PC-9 (cell line): Measurements from ENCODE around the gene SRP14. TPM values are rescaled to one million over a fixed set of nuclear protein-coding genes. Genes with fewer than 3 reads are reported as not detected.
A peak's percentile ranks its signal among the peaks of the same experiment; 100 is the strongest.

Experiments
- BruUV-seq: library from RNA; stranded (reverse); fragments of 400-500 nt; replicated peaks from 2 replicates; lab custom pipeline; 2021; lab: Mats Ljungman, UMichigan
- CTCF ChIA-PET: fragments of 300-600 bp; sonication (Branson Sonifier 250); formaldehyde crosslinking; loops from one replicate; lab custom pipeline; 2022; ENCODE audit warnings: antibody characterized with exemption; lab: Charles Lee
- POLR2A ChIA-PET: fragments of 300-600 bp; sonication (Branson Sonifier 250); formaldehyde crosslinking; loops from one replicate; lab custom pipeline; 2022; ENCODE audit warnings: antibody characterized with exemption; ENCODE audit not compliant: unreplicated experiment; lab: Charles Lee
- DNase-seq, 2 experiments: peaks; one replicate each; pipeline versions ENCODE4 v3.0.0 to v3.0.0-alpha.2; 2015 to 2022; ENCODE audit warnings: mixed read lengths in 1 of 2
- H2AFZ ChIP-seq: fragments of 200-600 bp; sonication (generic); 2 replicates; pipeline ENCODE4 v1.8.1; 2017; ENCODE audit warnings: antibody characterized with exemption
- H3F3A ChIP-seq: fragments of 200-600 bp; sonication (generic); 2 replicates; pipeline ENCODE4 v1.8.1; 2017; ENCODE audit warnings: antibody characterized with exemption, mild to moderate bottlenecking, low read depth; ENCODE audit not compliant: insufficient read depth
- H3K27ac ChIP-seq: fragments of 200-600 bp; sonication (generic); 2 replicates; pipeline ENCODE4 v1.6.1; 2016; ENCODE audit warnings: mixed run types
- H3K27me3 ChIP-seq: fragments of 200-600 bp; sonication (generic); 2 replicates; pipeline ENCODE4 v1.6.1; 2016; ENCODE audit warnings: low read depth, mixed run types; ENCODE audit not compliant: insufficient read depth
- H3K36me3 ChIP-seq: fragments of 200-600 bp; sonication (generic); 2 replicates; pipeline ENCODE4 v1.6.1; 2016; ENCODE audit warnings: low read depth, mixed run types
- H3K4me1 ChIP-seq: fragments of 200-600 bp; sonication (generic); replicated peaks from 2 replicates; pipeline ENCODE4 v1.6.1; 2016; ENCODE audit warnings: mixed run types; ENCODE audit not compliant: insufficient read depth
- H3K4me2 ChIP-seq: fragments of 200-600 bp; sonication (generic); 2 replicates; pipeline ENCODE4 v1.6.1; 2017; ENCODE audit warnings: mixed run types
- H3K4me3 ChIP-seq: fragments of 200-600 bp; sonication (generic); 2 replicates; pipeline ENCODE4 v1.6.1; 2016; ENCODE audit warnings: mixed run types
- H3K79me2 ChIP-seq: fragments of 200-600 bp; sonication (generic); 2 replicates; pipeline ENCODE4 v1.6.1; 2017; ENCODE audit warnings: low read depth, mixed run types
- H3K9me2 ChIP-seq: fragments of 200-600 bp; sonication (generic); 2 replicates; pipeline ENCODE4 v1.8.1; 2017; ENCODE audit warnings: mild to moderate bottlenecking; ENCODE audit not compliant: insufficient read depth
- H3K9me3 ChIP-seq: fragments of 200-600 bp; sonication (generic); 2 replicates; pipeline ENCODE4 v1.8.1; 2016; ENCODE audit warnings: low read depth; ENCODE audit not compliant: insufficient read depth
- H4K20me1 ChIP-seq: fragments of 200-600 bp; sonication (generic); 2 replicates; pipeline ENCODE4 v1.8.1; 2017; ENCODE audit not compliant: insufficient read depth
- CTCF ChIP-seq: fragments of 200-600 bp; sonication (generic); conservative IDR thresholded peaks from 2 replicates; pipeline ENCODE4 v1.6.1; 2017; ENCODE audit warnings: mixed run types, antibody characterized with exemption, mild to moderate bottlenecking, moderate library complexity
- EZH2 ChIP-seq: fragments of 200-600 bp; sonication (generic); IDR thresholded peaks from 2 replicates; pipeline ENCODE4 v1.8.0; 2017; ENCODE audit warnings: antibody characterized with exemption, low read depth
- intact Hi-C: fragments of 100-400 bp; cut with micrococcal nuclease; formaldehyde crosslinking; loops from one replicate; pipeline ENCODE4 v1.10.0; 2022; ENCODE audit not compliant: unreplicated experiment
- total RNA-seq: library from RNA; stranded (reverse); gene quantifications from 2 replicates; pipeline ENCODE4 v1.2.3, GENCODE V29; 2021

SRP14 gene
- total RNA-seq, 1 experiment from 2014 or later = 196 TPM

GRCh38 chr15:40069178-40070165, 30.5 kb upstream of the SRP14 start:
- Histone ChIP-seq H3K36me3 (no peaks in the 10 kb centered on the region), H3K79me2 (no peaks in the 10 kb centered on the region), H3K4me1 (peaks cover 48% of the 10 kb centered on the region), H2AFZ (no peak overlapping the region), H4K20me1 (no peaks in the 10 kb centered on the region), H3K27me3 (no peaks in the 10 kb centered on the region), H3K4me2 (peak overlapping the region; percentile 58), H3K9me3 (no peaks in the 10 kb centered on the region), H3K4me3 (no peak overlapping the region), H3K9me2 (no peaks in the 10 kb centered on the region), H3K27ac (0 out of 2 replicates have a peak overlapping the region, but pooled peaks have one; percentile 1), H3F3A (peaks cover 3% of the 10 kb centered on the region; the same call in 1 of the 2 replicates)
- intact Hi-C loops = loop anchor here (1.0 to 2.0 kb wide), 2 partner anchors 15 to 34 kb away; no protein-coding TSS in a partner anchor
- ChIA-PET POLR2A (interaction anchor here (0.6 to 0.7 kb wide), 2 partner anchors 15 to 29 kb away, joined by 3 to 4 read pairs; no protein-coding TSS in a partner anchor), CTCF (interaction anchor here (0.5 kb wide), 1 partner anchor 520 kb away, joined by 4 read pairs; no protein-coding TSS in a partner anchor)
- BruUV-seq = no TSS peak
- TF ChIP-seq CTCF = no peak
- no peak for TF ChIP-seq EZH2
- peak; percentile 87 to 97 for DNase-seq

- no peak overlapping the region for H2AFZ ChIP-seq
- CTCF ChIA-PET = no interaction called here
- H3K36me3 ChIP-seq = no peaks in the 10 kb centered on the region
- peaks cover 17% of the 10 kb centered on the region; the same call in 1 of the 2 replicates for H3F3A ChIP-seq
- H3K4me3 ChIP-seq = no peak overlapping the region
- POLR2A ChIA-PET = no interaction called here
- TF ChIP-seq CTCF = no peak
- TF ChIP-seq EZH2 = no peak
- no peaks in the 10 kb centered on the region for H3K27me3 ChIP-seq
- peaks cover 62% of the 10 kb centered on the region for H3K4me1 ChIP-seq
- DNase-seq = no peak
- BruUV-seq = no TSS peak
- intact Hi-C loops = loop anchor here (2.0 kb wide), 1 partner anchor 13 kb away; no protein-coding TSS in a partner anchor
- no peaks in the 10 kb centered on the region for H3K9me2 ChIP-seq
- no peaks in the 10 kb centered on the region for H4K20me1 ChIP-seq
- H3K9me3 ChIP-seq = no peaks in the 10 kb centered on the region
- H3K27ac ChIP-seq = no peak overlapping the region
- H3K79me2 ChIP-seq = no peaks in the 10 kb centered on the region
- no peak overlapping the region for H3K4me2 ChIP-seq
Measured at GRCh38 chr15:40067921-40068624, 29.1 kb upstream of the SRP14 start.

- no peak overlapping the region for H2AFZ ChIP-seq
- no peaks in the 10 kb centered on the region for H3K9me3 ChIP-seq
- no peak overlapping the region for H3K27ac ChIP-seq
- no peaks in the 10 kb centered on the region for H3K9me2 ChIP-seq
- no peaks in the 10 kb centered on the region for H3K27me3 ChIP-seq
- DNase-seq = no peak
- H4K20me1 ChIP-seq = no peaks in the 10 kb centered on the region
- H3K4me3 ChIP-seq = no peak overlapping the region
- no peaks in the 10 kb centered on the region for H3K79me2 ChIP-seq
- H3K36me3 ChIP-seq = no peaks in the 10 kb centered on the region
- H3F3A ChIP-seq = peaks cover 17% of the 10 kb centered on the region; the same call in 1 of the 2 replicates
- no peak for TF ChIP-seq CTCF
- ChIA-PET POLR2A (no interaction called here), CTCF (no interaction called here)
- H3K4me1 ChIP-seq = peaks cover 73% of the 10 kb centered on the region
- intact Hi-C loops = no loop called here
- no TSS peak for BruUV-seq
- H3K4me2 ChIP-seq = no peak overlapping the region
Measured at GRCh38 chr15:40066589-40066988, 27.6 kb upstream of the SRP14 start.
